ENCODE measurements around the gene EDC4. TPM values are rescaled to one million over a fixed set of nuclear protein-coding genes. Genes with fewer than 3 reads are reported as not detected.

EDC4 gene
- total and polyA plus RNA-seq, 2 of the 13 experiments (the other 11 are each of a cell fraction or from before 2014, with no cell fraction given) = 51.4 to 59.1 TPM

GRCh38 chr16:67833415-67834241, 39.2 kb upstream of the EDC4 start (continued):
- TF ChIP-seq ZNF362 (CRISPR knock-in tag; IDR thresholded peaks at IDR 0.05; ENCODE audit: borderline replicate concordance) = peak; percentile 53; the same call in 1 of the 2 replicates
- no peak for TF ChIP-seq STAG1 (CRISPR knock-in tag; IDR thresholded peaks at IDR 0.05)
- TF ChIP-seq, protein P1, sequence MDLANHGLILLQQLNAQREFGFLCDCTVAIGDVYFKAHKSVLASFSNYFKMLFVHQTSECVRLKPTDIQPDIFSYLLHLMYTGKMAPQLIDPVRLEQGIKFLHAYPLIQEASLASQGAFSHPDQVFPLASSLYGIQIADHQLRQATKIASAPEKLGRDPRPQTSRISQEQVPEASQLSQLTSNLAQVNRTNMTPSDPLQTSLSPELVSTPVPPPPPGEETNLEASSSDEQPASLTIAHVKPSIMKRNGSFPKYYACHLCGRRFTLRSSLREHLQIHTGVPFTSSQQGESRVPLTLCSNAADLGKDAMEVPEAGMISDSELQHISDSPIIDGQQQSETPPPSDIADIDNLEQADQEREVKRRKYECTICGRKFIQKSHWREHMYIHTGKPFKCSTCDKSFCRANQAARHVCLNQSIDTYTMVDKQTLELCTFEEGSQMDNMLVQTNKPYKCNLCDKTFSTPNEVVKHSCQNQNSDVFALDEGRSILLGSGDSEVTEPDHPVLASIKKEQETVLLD (CRISPR knock-in tag; IDR thresholded peaks at IDR 0.05; ENCODE audit: low read depth) = no peak
- no peak for TF ChIP-seq ZNF672 (CRISPR knock-in tag; IDR thresholded peaks at IDR 0.05)
- TF ChIP-seq, protein P2, sequence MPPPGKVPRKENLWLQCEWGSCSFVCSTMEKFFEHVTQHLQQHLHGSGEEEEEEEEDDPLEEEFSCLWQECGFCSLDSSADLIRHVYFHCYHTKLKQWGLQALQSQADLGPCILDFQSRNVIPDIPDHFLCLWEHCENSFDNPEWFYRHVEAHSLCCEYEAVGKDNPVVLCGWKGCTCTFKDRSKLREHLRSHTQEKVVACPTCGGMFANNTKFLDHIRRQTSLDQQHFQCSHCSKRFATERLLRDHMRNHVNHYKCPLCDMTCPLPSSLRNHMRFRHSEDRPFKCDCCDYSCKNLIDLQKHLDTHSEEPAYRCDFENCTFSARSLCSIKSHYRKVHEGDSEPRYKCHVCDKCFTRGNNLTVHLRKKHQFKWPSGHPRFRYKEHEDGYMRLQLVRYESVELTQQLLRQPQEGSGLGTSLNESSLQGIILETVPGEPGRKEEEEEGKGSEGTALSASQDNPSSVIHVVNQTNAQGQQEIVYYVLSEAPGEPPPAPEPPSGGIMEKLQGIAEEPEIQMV (CRISPR knock-in tag; IDR thresholded peaks at IDR 0.05; ENCODE audit: low read depth) = peak; percentile 82; the same call in 1 of the 2 replicates
- no peak for TF ChIP-seq ZNF292 (CRISPR knock-in tag; IDR thresholded peaks at IDR 0.05; ENCODE audit: borderline replicate concordance, low read depth)
- TF ChIP-seq GFI1 (CRISPR knock-in tag; IDR thresholded peaks at IDR 0.05; ENCODE audit: borderline replicate concordance) = peak; percentile 45; the same call in 1 of the 2 replicates
- TF ChIP-seq RBAK (CRISPR knock-in tag; IDR thresholded peaks at IDR 0.05) = 0 out of 2 replicates have a peak, but pooled peaks have one; percentile 21
- peak; percentile 92 for TF ChIP-seq ZSCAN9 (CRISPR knock-in tag; IDR thresholded peaks at IDR 0.05; ENCODE audit: borderline replicate concordance)
- TF ChIP-seq ZNF17 (CRISPR knock-in tag; IDR thresholded peaks at IDR 0.05) = peak; percentile 71; the same call in 1 of the 2 replicates
- TF ChIP-seq, protein P3, sequence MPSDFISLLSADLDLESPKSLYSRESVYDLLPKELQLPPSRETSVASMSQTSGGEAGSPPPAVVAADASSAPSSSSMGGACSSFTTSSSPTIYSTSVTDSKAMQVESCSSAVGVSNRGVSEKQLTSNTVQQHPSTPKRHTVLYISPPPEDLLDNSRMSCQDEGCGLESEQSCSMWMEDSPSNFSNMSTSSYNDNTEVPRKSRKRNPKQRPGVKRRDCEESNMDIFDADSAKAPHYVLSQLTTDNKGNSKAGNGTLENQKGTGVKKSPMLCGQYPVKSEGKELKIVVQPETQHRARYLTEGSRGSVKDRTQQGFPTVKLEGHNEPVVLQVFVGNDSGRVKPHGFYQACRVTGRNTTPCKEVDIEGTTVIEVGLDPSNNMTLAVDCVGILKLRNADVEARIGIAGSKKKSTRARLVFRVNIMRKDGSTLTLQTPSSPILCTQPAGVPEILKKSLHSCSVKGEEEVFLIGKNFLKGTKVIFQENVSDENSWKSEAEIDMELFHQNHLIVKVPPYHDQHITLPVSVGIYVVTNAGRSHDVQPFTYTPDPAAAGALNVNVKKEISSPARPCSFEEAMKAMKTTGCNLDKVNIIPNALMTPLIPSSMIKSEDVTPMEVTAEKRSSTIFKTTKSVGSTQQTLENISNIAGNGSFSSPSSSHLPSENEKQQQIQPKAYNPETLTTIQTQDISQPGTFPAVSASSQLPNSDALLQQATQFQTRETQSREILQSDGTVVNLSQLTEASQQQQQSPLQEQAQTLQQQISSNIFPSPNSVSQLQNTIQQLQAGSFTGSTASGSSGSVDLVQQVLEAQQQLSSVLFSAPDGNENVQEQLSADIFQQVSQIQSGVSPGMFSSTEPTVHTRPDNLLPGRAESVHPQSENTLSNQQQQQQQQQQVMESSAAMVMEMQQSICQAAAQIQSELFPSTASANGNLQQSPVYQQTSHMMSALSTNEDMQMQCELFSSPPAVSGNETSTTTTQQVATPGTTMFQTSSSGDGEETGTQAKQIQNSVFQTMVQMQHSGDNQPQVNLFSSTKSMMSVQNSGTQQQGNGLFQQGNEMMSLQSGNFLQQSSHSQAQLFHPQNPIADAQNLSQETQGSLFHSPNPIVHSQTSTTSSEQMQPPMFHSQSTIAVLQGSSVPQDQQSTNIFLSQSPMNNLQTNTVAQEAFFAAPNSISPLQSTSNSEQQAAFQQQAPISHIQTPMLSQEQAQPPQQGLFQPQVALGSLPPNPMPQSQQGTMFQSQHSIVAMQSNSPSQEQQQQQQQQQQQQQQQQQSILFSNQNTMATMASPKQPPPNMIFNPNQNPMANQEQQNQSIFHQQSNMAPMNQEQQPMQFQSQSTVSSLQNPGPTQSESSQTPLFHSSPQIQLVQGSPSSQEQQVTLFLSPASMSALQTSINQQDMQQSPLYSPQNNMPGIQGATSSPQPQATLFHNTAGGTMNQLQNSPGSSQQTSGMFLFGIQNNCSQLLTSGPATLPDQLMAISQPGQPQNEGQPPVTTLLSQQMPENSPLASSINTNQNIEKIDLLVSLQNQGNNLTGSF (CRISPR knock-in tag; IDR thresholded peaks at IDR 0.05) = peak; percentile 85; the same call in 1 of the 2 replicates
- no peak for TF ChIP-seq SRSF4 (IDR thresholded peaks at IDR 0.05; ENCODE audit: low read depth, low read length, poor library complexity, severe bottlenecking)
- TF ChIP-seq PRDM4 (CRISPR knock-in tag; IDR thresholded peaks at IDR 0.05; ENCODE audit: borderline replicate concordance) = peak; percentile 45; the same call in 1 of the 2 replicates
